ENCODE results near the gene MAML3.

Gene MAML3

GRCh38 chr4:139889264-139889663 is 264.7 kb downstream of the MAML3 start:
- no peak for DNase-seq

GRCh38 chr4:139887962-139888735 is 265.8 kb downstream of the MAML3 start:
- no peak for DNase-seq

GRCh38 chr4:139887376-139887802 is 266.6 kb downstream of the MAML3 start:
- DNase-seq, result no peak

GRCh38 chr4:139886798-139887197 is 267.2 kb downstream of the MAML3 start:
- DNase-seq, result no peak

GRCh38 chr4:139884438-139884837 is 269.5 kb downstream of the MAML3 start:
- DNase-seq, result no peak

- no peak for DNase-seq
Measured at GRCh38 chr4:139880841-139881240, 273.1 kb downstream of the MAML3 start.

GRCh38 chr4:139878050-139878449 is 275.9 kb downstream of the MAML3 start:
- no peak for DNase-seq

- no peak for DNase-seq
Measured at GRCh38 chr4:139876337-139876941, 277.5 kb downstream of the MAML3 start.

GRCh38 chr4:139875411-139875825 is 278.6 kb downstream of the MAML3 start:
- no peak for DNase-seq

- no peak for DNase-seq
Measured at GRCh38 chr4:139873111-139873860, 280.7 kb downstream of the MAML3 start.

- DNase-seq, result no peak
Measured at GRCh38 chr4:139872274-139872673, 281.7 kb downstream of the MAML3 start.

GRCh38 chr4:139869810-139870209 is 284.2 kb downstream of the MAML3 start:
- no peak for DNase-seq

GRCh38 chr4:139866276-139866962 is 287.6 kb downstream of the MAML3 start:
- DNase-seq, result no peak

GRCh38 chr4:139865537-139865936 is 288.4 kb downstream of the MAML3 start:
- no peak for DNase-seq

- no peak for DNase-seq
Measured at GRCh38 chr4:139863531-139863930, 290.5 kb downstream of the MAML3 start.

GRCh38 chr4:139861471-139861870 is 292.5 kb downstream of the MAML3 start:
- no peak for DNase-seq

GRCh38 chr4:139860435-139861024 is 293.5 kb downstream of the MAML3 start:
- DNase-seq, result no peak

- no peak for DNase-seq
Measured at GRCh38 chr4:139859876-139860275, 294.1 kb downstream of the MAML3 start.

- DNase-seq, result no peak
Measured at GRCh38 chr4:139858436-139859205, 295.4 kb downstream of the MAML3 start.

- DNase-seq, result no peak
Measured at GRCh38 chr4:139857977-139858376, 296.0 kb downstream of the MAML3 start.

GRCh38 chr4:139857021-139857420 is 297.0 kb downstream of the MAML3 start:
- DNase-seq, result no peak

All from NCI-H1048 (cell line).